Measurements from ENCODE around the gene SPINDOC.
A peak's percentile ranks its signal among the peaks of the same experiment; 100 is the strongest.

Gene SPINDOC

GRCh38 chr11:63813035-63813562, at the start of gene SPINDOC:
Gene SPINDOC (plus strand): TSS chr11:63813456. CDS start chr11:63813687, 231 bp downstream.
- no peak for DNase-seq (ENCODE audit: low read depth, low spot score)
- H3K4me3 ChIP-seq (ENCODE audit: low read depth, low read length) = peak within 1 kb of the TSS; percentile 95
- ChIA-PET POLR2A (no interaction called here), CTCF (interaction anchor here (1.2 to 1.4 kb wide), 2 partner anchors 24 to 133 kb away, joined by 3 read pairs; no protein-coding TSS in a partner anchor)
- no peak for TF ChIP-seq CTCF (IDR thresholded peaks at IDR 0.05; ENCODE audit: insufficient read depth, low read length, missing control alignments)

- CTCF ChIA-PET = interaction anchor here (1.4 kb wide), 1 partner anchor 25 kb away, joined by 4 read pairs; no protein-coding TSS in a partner anchor
Observed at GRCh38 chr11:63763496-63764339, 49.5 kb upstream of the SPINDOC start.

GRCh38 chr11:63764340-63764678, 48.9 kb upstream of the SPINDOC start:
- ChIA-PET POLR2A (no interaction called here), CTCF (interaction anchor here (1.4 kb wide), 1 partner anchor 26 kb away, joined by 4 read pairs; no protein-coding TSS in a partner anchor)
- no peak overlapping the region for H3K4me3 ChIP-seq (ENCODE audit: low read depth, low read length)
- no peak for TF ChIP-seq CTCF (IDR thresholded peaks at IDR 0.05; ENCODE audit: insufficient read depth, low read length, missing control alignments)
- DNase-seq (ENCODE audit: low read depth, low spot score) = no peak

More at GRCh38 chr11:63763496-63764339, 49.5 kb upstream of the SPINDOC start:
- POLR2A ChIA-PET = no interaction called here
- H3K4me3 ChIP-seq (ENCODE audit: low read depth, low read length) = no peak overlapping the region
- TF ChIP-seq CTCF (IDR thresholded peaks at IDR 0.05; ENCODE audit: insufficient read depth, low read length, missing control alignments) = no peak
- DNase-seq (ENCODE audit: low read depth, low spot score) = no peak

DNA sequence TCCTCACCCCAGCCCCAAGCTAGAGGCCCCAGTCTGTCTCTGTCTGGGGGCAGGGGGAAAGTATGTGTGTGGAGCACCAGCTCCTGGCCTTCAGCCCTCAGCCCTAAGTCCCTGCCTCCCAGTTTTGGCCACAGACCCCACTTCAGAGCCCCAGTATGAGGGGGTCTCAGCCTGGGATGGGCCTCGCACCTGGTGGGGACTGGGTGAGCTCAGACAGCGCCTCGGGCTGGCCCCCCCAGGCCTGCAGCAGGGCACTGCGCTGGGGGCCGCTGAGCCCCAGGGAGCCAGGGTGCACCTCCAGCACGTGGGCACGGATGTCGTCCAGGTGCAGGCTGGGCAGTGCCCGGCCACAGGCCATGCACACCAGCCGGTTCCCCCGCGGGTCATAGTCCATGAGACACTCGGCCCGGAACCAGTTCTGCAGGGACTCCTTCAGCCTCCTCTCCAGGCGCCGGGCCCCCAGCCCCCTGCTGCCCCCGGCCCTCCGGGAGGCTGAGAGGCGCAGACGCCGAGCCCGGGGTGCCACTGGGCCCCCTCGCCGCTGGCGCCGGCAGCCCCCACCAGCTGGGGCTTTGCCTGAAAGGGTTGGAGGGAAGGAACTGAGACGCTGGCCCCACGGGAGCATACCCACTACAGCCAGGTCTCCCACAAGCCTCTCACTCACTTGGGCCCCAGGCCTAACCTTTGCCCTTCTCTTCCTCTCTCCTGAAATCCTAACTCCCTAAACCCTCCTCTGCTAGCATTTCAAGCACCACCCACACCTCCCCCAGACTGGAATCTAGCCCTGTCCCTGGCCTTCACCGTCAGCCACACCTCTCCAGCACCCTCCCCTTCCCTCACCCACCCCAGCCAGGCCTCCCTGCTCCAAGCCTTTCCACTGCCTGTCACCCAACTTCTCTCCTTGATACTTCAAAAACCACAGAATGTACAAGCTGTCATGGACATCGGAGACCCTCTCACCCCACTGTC, 48.3 kb upstream of the SPINDOC start:
- POLR2A ChIA-PET = no interaction called here
- DNase-seq (ENCODE audit: low read depth, low spot score) = no peak
- no peak overlapping the region for H3K4me3 ChIP-seq (ENCODE audit: low read depth, low read length)
- TF ChIP-seq CTCF (IDR thresholded peaks at IDR 0.05; ENCODE audit: insufficient read depth, low read length, missing control alignments) = no peak
- CTCF ChIA-PET = interaction anchor here (1.4 to 4.6 kb wide), 2 partner anchors 26 to 72 kb away, joined by 4 to 36 read pairs; partner anchors contain the start of gene MARK2

DNA sequence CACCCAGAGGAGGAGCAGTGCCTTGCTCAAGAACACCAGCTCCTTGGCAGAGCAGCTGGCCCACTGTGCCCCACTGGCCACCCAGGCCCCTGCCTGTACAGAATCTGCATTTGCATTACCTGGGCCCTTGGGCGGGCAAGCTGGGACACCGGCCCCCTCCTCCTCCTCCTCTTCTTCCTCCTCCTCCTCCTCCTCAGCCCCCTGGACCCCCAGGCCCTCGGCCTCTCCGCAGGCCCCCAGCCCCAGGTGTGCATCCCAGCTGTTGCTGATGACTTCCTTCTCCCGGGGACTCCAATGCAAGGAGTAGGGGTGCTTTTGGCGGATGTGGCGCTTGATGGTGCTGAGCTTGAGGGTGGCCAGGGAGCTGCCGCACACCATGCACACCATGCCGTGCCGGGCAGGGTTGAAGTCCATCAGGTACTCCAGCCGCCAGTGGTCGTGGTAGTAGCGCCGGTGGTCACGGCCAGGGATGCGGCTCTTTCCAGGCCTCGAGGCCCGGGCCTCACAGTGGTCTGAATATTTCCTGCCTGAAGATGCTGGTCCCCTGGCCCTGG, 47.5 kb upstream of the SPINDOC start:
- DNase-seq (ENCODE audit: low read depth, low spot score) = no peak
- no peak overlapping the region for H3K4me3 ChIP-seq (ENCODE audit: low read depth, low read length)
- CTCF ChIA-PET = interaction anchor here (0.8 to 4.6 kb wide), 4 partner anchors 10 to 77 kb away, joined by 3 to 36 read pairs (median 3); partner anchors contain the start of gene MARK2
- POLR2A ChIA-PET = no interaction called here
- TF ChIP-seq CTCF (IDR thresholded peaks at IDR 0.05; ENCODE audit: insufficient read depth, low read length, missing control alignments) = no peak
